Body of pancreas (tissue), 4 donors: Measurements from ENCODE around the gene CCND1.

Experiments used
- CTCF ChIP-seq, 7 experiments: fragments of 450-650 bp in 4 of 7; fragments of 200-600 bp in 3 of 7; sonication (generic) in 3 of 7; IDR thresholded peaks; one replicate each; pipeline ENCODE4 v1.5.1; 2016 to 2019; ENCODE audit warnings: antibody characterized with exemption in 7 of 7
- POLR2A ChIP-seq, 3 donors: fragments of 450-650 bp; IDR thresholded peaks; one replicate each; pipeline ENCODE4 v1.6.1; 2016; ENCODE audit warnings: antibody characterized with exemption in 3 of 3, mild to moderate bottlenecking in 2 of 3

GRCh38 chr11:69601011-69601975, 39.7 kb upstream of the CCND1 start:
- TF ChIP-seq CTCF (IDR thresholded peaks at IDR 0.05): no peak
- TF ChIP-seq POLR2A (IDR thresholded peaks at IDR 0.05): no peak
